Colon (tissue), 2 donors: ENCODE data around the gene ATP8B1.
"Not testable (repeated sequence)": the region's sequence is repeated elsewhere in the genome, so short reads cannot be mapped to it uniquely, and the experiment has no call there.

Source experiments
- FAIRE-seq: peaks from 2 replicates; lab custom pipeline; 2012; peaks lifted over from hg19 to GRCh38; lab: Jason Lieb, UNC
- donor health status: control.
- donor health status: control.

ATP8B1 gene

DNA sequence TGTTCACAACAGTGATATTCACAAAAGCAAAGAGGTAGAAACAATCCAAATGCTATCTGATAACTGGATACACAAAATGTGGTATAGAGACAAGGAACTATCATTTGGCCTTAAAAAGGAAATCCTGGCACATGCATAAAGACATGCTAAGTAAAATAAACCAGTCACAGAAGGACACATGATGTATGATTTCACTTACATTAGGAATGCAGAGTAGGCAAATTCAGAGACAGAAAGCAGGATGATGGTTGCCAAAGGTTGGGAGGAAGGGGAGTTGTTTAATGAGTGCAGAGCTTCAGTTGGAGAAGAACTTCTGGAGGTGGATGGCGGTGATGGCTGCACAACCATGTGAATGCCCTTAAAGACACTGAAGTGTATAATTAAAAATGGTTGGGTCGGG is 38.1 kb downstream of the ATP8B1 start:
- no peak for FAIRE-seq

DNA sequence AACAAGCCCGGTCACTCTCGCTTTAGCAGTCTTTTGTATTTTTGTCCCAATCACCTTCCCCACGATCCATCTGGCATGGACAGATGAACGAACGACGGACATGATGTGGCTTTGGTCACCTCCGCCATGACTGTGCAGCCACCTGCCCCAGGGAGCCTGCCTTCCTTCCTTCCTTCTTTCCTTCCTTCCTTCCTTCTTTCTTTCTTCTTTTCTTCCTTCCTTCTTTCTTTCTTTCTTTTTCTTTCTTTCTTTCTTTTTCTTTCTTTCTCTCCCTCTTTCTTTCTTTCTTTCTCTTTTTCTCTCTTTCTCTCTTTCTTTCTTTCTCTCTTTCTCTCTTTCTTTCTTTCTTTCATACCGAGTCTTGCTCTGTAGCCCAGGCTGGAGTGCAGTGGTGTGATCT is 39.0 kb downstream of the ATP8B1 start:
- FAIRE-seq: no peak

DNA sequence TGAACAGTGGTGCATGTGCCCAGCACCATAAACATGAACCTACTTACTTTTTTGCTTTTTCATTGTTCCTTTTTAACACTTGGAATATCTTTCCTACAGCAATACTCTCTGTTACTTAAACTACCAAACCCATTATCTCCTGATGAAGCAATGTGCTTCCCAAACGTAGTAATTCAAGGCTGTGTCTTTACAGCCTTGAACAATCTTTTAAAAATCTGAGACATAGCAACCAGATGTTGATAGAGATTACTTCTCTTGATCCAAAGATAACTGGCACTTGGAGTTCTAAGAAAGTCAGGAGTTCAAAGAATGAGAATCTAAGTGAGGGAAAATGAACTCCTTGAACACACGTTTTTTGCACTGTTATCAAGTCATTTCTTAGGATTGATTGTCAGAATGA is 40.4 kb downstream of the ATP8B1 start:
- FAIRE-seq: no peak

DNA sequence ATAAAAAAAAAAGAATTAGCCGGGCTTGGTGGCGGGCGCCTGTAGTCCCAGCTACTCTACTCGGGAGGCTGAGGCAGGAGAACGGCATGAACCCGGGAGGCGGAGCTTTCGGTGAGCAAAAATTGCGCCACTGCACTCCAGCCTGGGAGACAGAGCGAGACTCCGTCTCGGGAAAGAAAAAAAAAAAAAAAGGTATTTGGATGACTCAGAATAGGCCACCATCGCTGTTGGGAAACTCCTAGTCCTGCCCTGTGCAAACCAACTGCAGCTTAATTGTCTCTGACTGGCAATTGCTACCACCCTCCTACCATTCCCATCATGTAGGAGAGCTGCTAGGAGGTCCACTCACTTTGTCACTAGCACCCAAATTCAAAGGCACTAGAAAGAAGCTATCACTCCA is 43.5 kb downstream of the ATP8B1 start:
- no peak for FAIRE-seq

DNA sequence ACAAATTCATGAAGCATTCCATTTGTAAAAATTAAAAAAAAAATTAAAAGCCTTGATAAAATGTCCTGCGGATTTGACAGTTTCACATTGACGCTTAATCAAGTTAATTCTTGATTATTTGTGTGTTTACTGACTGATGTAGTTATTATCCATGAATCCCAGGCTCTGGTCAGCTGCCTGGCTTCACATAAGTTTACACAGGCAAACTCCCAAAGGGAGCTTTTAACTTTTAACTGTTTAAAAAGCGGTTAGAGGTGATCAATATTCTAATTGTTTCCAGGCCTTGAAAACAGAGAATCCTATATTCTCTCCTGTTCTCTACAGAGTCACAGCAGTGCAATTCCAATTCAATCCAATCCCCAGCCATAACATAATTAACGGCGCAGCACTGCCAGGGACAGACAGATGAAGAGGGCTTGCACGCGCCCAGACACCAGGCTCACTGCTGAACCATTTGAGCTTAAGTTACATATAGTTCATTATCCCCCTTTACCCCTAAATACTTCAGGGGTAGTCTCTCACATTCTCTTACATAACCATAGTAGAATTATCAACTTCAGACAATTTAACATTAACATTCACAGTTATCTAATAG is 47.5 kb downstream of the ATP8B1 start:
- no peak for FAIRE-seq

DNA sequence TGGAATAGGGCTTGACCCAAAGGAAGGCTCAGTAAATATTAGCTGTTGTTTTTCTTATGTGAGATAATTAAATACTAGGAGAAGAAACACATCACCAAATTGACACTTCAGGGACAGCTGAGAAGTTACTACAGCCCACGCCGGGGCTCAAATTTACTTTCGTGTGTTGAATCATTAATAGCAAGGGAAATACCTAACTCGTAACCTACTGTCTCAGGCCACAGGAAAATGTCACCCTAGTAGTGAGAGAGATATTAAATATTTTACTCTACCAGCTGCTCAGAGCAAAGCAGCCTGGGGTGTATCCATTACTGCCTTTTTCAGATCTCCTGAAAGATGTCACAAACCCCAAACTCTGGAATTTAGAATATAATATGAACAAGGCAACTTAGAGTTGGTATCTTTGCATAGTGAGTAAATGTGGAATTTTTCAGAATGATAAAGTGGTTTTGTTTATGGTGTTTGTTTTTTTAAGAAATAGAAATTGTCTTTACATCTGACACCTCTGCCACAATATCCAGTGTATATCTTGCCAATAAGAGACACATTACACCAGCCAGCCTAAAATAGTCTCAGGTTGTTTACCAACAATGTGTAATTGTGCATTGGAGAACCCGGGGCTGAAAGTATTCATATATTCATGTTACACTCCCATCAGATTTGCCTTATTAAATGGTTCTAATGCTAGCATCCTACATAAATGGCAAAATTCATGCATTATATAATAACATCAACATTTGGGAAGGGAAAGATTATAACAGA is 48.4 kb downstream of the ATP8B1 start:
- FAIRE-seq: no peak

DNA sequence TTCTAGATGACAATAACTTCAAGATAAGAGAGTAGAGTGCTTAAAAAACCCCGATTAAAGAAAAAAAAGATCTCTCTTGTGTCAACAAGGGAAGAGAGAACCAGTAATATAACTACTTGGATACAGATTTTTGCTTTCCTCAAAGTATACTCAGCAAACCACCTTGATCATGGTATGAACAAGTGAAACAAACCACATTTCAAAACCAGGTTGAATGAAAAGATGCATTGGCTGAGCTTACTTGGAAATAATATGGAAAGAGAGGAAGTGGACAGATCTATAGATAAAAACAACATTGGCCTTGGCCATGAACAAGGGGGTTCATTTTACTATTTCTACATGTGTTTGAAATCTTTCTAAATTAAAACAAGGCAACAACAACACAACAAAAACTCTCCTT is 50.1 kb downstream of the ATP8B1 start:
- FAIRE-seq: no peak

DNA sequence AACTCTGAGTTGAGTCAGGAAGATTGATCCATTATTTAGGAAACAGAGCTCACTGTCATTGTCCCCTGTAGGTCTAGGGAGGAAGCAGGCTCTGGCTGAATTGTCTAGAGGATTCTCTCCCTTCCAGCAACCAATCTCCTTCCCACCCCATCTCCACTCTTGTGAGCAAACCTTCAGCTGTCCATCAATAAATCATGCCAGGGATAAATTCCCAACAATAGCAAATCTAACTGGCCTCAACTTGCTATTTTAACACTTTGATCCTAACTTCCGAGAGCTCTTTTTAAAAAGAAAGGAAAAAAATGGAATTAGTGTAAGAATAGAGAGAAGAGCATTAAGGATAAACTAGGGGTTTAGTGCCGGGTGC is 53.5 kb downstream of the ATP8B1 start:
- FAIRE-seq: no peak

DNA sequence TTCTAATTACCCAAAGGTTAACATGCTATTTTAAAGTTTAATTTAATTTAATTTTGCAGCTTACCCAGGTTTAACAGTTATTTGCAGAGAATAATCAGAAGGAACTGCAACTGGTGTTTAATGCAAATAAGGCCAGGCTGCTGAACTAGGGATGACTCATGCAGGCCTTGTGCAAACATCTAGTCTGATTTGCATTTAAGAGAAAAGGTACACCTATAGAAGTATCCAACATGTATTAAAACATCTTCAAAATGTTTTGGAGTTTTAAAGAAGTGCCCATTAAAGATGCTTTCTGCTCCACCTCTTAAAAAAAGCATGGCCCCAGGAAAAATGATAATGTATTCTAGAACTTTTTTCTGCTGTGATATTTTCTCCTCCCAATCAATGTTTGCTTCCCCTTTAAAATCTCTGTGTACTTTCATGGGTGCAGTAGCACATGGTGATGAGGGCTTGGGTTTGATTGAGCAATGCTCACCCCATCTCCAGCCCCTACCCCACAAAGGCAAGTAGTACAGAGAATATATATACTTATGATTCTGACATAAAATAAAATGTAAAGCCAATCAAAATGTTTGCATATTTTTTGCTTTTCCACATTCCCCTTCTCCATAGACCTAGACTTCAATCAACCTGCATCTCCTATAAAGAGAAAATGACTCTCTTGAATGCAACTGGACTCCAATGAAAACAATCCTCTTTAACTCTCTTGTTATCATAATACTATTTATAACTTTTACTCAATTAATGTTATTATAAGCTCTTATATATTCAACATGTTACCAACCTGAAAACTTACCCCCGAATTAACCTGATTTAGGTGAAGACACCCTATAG is 54.1 kb downstream of the ATP8B1 start:
- FAIRE-seq: no peak

DNA sequence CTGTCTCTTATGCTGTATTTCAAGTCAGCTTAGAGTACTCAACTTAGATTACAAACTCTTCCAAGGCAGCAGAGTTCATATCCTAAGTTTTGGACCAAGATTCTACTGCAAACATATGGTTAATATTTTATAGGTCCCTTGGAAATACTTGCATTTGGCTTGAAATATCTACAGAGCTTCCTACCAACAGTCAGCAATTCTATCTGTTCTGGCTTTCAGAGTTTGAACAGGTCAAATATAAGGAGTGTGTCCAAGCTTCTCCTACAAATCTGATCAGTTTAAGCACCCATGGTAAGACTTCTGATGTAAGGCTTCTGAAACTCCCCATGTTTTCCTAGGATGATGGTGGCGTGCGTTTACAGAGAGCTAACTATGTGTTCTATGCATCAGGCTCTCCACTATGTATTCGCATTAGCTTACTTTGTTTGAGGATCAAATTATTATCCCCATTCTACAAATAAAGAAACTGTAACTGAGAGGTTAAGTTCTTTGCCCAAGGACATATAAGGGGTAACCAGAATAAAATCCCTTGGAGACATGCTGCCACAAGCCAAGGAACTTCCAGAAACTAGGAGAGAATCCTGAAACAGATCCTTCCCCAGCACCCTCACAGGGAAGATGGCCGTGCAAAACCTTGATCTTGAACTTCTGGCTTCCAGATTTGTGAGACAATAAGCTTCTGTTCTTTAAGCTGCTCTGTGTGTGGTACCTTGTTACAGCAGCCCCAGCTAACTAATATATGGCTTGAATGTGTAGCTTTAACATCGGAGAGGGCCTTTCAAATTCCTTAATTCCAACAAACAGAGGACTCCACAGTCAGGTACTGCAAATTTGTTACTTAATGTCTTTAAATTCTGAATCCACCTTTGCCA is 55.1 kb downstream of the ATP8B1 start:
- FAIRE-seq: no peak

DNA sequence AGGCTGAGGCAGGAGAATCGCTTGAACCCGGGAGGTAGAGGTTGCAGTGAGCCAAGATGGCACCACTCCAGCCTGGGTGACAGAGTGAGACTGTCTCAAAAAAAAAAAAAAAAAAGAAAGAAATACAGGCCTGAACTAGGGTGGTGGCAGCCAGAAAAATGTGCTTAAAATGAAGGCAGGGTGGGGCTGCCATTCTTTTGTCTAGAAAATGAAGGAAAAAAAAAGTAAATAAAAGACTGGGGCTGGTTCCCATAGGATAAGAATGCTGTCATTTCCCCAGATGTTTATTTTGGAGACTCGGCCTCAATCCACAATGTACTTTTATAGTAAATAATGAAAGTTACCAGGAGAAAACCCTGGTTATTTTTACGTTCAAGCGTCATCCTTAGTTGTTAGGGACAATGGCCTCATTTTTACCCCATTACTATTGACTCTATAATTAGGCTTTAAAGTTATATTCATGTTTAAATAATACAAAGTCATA is 58.9 kb downstream of the ATP8B1 start:
- FAIRE-seq: no peak

DNA sequence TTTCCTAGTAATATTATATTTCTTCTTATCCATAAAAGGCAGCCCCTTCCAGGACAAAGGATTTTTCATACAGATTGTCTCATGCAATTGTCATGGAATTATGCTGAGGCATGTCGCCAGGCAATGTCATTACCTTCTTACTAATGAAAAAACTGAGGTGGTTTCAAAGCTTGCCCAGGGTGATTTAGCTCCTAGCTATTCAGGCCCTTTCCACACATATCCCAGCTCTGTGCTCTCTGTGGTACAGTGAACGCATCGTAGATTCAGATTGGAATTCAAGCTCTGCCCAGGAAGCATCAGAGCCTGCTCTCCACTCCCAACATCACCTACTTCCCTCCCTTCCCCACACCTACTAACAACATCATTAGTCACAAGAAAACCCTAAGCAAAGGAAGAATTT is 60.1 kb downstream of the ATP8B1 start:
- no peak for FAIRE-seq

DNA sequence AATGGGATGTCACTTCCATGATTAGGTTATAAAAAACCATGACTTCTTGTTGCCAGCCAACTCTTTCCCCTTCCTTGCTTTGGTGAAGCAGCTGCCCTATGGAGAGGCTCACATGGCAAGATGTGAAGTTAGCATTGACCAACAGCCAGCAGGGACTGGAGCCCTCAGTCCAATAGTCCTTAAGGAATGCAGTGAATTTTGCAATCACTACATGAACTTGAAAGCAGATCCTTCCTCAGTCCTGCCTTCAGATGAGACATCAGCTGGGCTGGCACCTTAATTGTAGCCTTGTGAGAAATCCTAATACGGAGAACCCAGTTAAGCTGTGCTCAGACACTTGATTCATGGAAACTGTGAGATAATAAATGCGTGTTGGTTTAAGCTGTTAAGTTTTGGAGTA is 61.8 kb downstream of the ATP8B1 start:
- no peak for FAIRE-seq

DNA sequence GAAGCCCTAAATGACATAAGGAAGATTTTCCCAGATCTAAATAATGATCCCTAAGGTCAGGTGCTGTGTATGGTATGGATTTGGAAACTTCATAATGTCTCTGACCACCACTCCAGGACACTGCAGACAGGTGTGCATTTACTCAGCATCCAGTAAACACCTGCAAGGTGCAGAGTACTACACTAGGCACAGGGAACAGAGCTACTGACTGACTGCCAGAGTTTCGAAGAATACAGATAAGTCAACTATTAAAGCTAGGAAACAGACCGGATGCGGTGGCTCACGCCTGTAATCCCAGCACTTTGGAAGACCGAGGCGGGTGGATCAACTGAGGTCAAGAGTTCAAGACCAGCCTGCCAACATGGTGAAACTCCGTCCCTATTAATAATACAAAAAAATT is 65.0 kb downstream of the ATP8B1 start:
- FAIRE-seq: no peak

DNA sequence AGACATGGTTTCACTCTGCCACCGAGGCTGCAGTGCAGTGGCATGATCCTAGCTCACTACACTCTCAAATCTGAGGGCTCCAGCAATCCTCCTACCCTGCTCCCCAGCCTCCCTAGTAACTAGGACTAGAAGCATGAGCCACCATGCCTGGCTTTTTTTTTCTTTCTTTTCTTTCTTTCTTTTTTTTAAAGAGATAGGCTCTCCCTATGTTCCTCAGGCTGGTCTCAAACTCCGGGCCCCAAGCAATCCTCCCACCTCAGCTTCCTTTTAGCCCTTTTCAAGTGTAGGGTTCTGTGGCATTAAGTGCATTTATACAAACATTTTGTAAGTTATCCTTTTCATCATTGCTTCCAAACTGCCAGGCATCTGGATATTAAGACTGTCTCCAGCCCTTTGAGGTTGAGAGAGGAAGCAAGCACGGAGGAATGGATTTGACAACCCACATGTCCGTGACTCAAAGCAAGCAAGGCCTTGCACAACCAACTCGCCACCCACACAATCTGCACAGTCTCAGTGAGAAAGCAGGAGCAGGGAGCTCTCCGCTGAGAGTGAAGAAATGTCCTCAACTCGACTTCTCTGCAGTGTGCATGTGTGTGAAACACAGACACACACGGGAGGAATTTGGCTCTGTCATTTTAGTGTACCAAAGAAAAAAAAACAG is 65.6 kb downstream of the ATP8B1 start:
- FAIRE-seq: no peak

DNA sequence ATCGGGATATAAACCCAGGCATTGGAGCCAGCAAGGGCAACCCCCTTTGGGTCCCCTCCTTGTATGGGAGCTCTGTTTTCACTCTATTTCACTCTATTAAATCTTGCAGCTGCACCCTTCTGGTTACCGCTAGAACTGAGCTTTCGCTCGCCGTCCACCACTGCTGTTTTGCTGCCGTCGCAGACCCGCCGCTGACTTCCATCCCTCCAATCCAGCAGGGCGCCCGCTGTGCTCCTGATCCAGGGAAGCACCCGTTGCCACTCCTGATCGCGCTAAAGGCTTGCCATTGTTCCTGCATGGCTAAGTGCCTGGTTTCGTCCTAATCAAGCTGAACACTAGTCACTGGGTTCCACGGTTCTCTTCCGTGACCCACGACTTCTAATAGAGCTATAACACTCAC is 68.1 kb downstream of the ATP8B1 start:
- FAIRE-seq: not testable (repeated sequence)

DNA sequence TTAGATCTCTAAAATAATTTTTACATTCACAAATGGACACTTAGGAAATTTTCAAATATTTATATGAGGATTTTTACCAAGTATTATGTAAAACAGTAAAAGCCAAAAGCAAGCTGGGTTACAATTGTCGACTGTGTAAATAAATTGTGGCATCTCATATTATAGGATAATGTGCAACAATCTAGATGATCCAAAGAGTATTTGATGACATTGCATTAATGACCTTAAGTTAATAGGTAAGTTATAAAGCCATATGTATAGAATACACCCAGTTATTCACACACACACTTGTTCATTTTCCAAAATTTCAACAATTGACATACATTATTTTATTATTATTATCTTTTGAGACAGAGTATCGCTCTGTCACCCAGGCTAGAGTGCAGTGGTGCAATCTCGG is 69.3 kb downstream of the ATP8B1 start:
- FAIRE-seq: no peak

DNA sequence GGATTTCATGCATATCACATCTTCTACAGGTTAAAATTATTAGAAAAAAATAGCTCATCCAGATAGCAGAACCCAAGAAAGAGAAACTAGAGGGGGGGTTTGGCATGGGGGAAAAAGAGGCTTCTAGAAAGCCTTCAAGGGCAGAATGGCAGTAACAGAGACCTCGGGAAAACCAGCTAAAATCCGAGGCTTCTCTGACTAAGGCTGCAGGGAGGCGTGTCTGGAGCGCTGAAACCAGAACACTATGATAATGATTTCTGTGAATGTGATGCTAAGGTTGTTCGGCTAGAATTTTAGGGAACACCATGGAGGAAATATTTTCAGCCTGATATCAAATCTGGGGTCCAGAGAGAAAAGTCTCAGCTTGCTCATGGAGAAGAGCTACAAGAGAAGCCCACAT is 73.0 kb downstream of the ATP8B1 start:
- FAIRE-seq: no peak

DNA sequence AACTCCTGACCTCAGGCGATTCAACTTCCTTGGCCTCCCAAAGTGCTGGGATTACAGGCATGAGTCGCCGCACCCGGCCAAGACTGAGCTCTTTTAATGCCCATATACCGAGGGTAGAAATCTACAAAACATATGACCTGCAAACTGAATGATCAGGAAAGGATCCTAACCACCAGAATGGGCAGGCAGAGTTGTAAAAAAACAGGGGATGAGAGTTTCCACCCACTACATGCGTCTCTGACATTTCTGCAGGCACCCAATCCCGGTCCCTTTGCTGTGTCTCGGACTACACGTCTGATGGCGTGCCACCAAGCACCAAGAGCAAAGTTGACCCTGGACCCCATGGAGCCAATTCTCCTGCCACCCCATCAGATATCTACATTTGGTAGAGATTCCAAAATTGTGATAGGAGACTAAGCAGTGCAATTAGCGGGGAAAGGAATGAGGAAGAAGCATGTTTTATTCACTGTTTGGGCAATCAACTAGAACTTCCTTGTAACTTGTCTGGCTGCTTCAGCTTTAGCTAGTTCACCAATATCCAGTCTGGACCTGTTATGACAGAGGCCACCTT is 74.1 kb downstream of the ATP8B1 start:
- no peak for FAIRE-seq

DNA sequence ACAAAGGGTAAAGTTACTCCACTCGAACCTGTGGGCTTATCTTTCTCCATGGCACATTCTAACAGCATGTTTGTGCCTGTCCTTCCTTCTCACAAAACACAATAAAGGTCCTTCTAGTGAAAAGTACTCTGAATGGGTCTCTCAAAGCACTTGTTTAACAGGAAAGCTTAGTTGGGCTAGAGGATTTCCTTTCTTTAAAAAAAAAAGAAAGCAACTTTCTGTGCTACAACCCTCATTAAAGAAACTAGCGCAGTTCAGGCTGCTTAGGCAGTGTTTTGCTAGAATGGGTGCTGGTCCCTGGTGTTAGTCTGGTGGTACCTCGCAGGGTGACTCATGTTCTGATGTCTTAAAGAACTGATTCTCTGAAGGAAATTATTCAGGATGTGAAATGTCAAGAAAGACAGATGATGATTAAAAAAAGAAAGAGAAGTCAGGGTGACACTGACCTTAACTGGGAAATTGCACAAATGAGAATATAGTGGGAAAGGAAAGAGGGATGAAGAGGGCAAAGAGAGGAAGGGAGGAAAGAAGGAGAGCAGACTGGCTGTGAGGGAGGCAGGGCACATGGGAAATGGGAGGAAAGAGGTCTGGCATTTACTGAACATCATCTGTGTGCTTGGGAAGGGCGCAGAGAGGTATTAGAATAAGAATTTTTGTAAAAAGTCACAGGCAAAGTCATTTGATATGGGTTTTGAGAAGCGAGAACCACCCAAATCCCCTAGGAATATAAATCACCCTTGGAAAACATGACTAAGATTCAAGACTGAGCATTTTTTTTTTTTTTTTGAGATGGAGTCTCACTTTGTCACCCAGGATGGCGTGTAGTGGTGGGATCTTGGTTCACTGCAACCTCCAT is 74.9 kb downstream of the ATP8B1 start:
- FAIRE-seq: no peak
